HepG2 (cell line): ENCODE data around the gene HS3ST3B1. TPM values are rescaled to one million over a fixed set of nuclear protein-coding genes. Genes with fewer than 3 reads are reported as not detected.

Experiments used
- CREM ChIP-seq, 2 experiments: sonication (generic) in 1 of 2; formaldehyde crosslinking in 1 of 2; IDR thresholded peaks; 2 replicates each; pipeline versions ENCODE4 v1.4.0 to v1.6.1; 2016 to 2020; ENCODE audit warnings: antibody characterized with exemption in 1 of 2, mild to moderate bottlenecking in 1 of 2, missing genetic modification reagents in 1 of 2
- GATA4 ChIP-seq: sonication (generic); IDR thresholded peaks from 2 replicates; pipeline ENCODE4 v1.6.1; 2016; ENCODE audit warnings: antibody characterized with exemption, low read depth, borderline replicate concordance
- HDAC2 ChIP-seq: sonication (generic); formaldehyde crosslinking; IDR thresholded peaks from 2 replicates; pipeline ENCODE4 v1.4.0; 2020; ENCODE audit warnings: missing genetic modification reagents
- KLF16 ChIP-seq, 2 experiments: sonication (generic) in 1 of 2; formaldehyde crosslinking in 1 of 2; IDR thresholded peaks; 2 replicates each; pipeline versions ENCODE4 v1.6.1 to v1.8.0; 2016 to 2023; ENCODE audit warnings: missing genetic modification reagents in 2 of 2, missing compliant biosample characterization in 1 of 2
- NFKB2 ChIP-seq: sonication (generic); formaldehyde crosslinking; IDR thresholded peaks from 2 replicates; pipeline ENCODE4 v1.4.0; 2020; ENCODE audit warnings: missing genetic modification reagents, borderline replicate concordance
- NR2F1 ChIP-seq, 2 experiments: fragments of 450-650 bp in 1 of 2; formaldehyde crosslinking in 1 of 2; IDR thresholded peaks; 2 replicates each; pipeline versions ENCODE4 v1.5.0 to v1.6.1; 2016 to 2020; ENCODE audit warnings: mild to moderate bottlenecking in 1 of 2, missing compliant biosample characterization in 1 of 2, missing genetic modification reagents in 1 of 2, moderate library complexity in 1 of 2
- SOX13 ChIP-seq, 3 experiments: fragments of 450-650 bp in 1 of 3; sonication (generic) in 1 of 3; formaldehyde crosslinking in 1 of 3; IDR thresholded peaks in 2 of 3; conservative IDR thresholded peaks in 1 of 3; 2 replicates each; pipeline versions ENCODE4 v1.5.0 to v1.6.1; 2016 to 2020; ENCODE audit warnings: antibody characterized with exemption in 1 of 3, mild to moderate bottlenecking in 1 of 3, missing compliant biosample characterization in 1 of 3, missing genetic modification reagents in 1 of 3, moderate library complexity in 1 of 3
- TBX3 ChIP-seq: fragments of 450-650 bp; IDR thresholded peaks from 2 replicates; pipeline ENCODE4 v1.6.1; 2017; ENCODE audit warnings: antibody characterized with exemption, mild to moderate bottlenecking, inconsistent platforms, borderline replicate concordance
- TEAD3 ChIP-seq: optimal IDR thresholded peaks from 2 replicates; pipeline ENCODE3; 2016; ENCODE audit warnings: borderline replicate concordance
- TGIF2 ChIP-seq: IDR thresholded peaks from 2 replicates; pipeline ENCODE4 v1.6.1; 2016; ENCODE audit warnings: control low read depth, missing compliant biosample characterization
- ZBTB20 ChIP-seq: sonication (generic); formaldehyde crosslinking; IDR thresholded peaks from 2 replicates; pipeline ENCODE4 v1.8.1; 2023; ENCODE audit warnings: missing genetic modification reagents, low read depth, mild to moderate bottlenecking, borderline replicate concordance
- ZEB1 ChIP-seq: IDR thresholded peaks from 2 replicates; pipeline ENCODE4 v1.6.1; 2012; ENCODE audit warnings: mild to moderate bottlenecking, low read depth, inconsistent platforms; ENCODE audit not compliant: insufficient replicate concordance
- ZFP36 ChIP-seq: fragments of 150-350 bp; IDR thresholded peaks from 2 replicates; pipeline ENCODE4 v1.6.1; 2018; ENCODE audit warnings: borderline replicate concordance, low read length, low read depth; ENCODE audit not compliant: partially characterized antibody
- ZNF180 ChIP-seq: sonication (generic); formaldehyde crosslinking; IDR thresholded peaks from 2 replicates; pipeline ENCODE4 v1.4.0; 2020; ENCODE audit warnings: low read depth, missing genetic modification reagents, borderline replicate concordance
- ZNF207 ChIP-seq: fragments of 450-650 bp; IDR thresholded peaks from 2 replicates; pipeline ENCODE4 v1.6.1; 2016; ENCODE audit warnings: antibody characterized with exemption, borderline replicate concordance
- ZNF329 ChIP-seq: sonication (generic); formaldehyde crosslinking; IDR thresholded peaks from 2 replicates; pipeline ENCODE4 v1.9.0; 2021; ENCODE audit warnings: low read depth, mild to moderate bottlenecking, missing genetic modification reagents
- polyA plus RNA-seq, 8 experiments: library from polyadenylated mRNA; depleted of rRNA in 3 of 8; stranded (reverse) in 7 of 8; unstranded in 1 of 8; fragments of >200 nt; fragmentation: Illumina TruSeq in 4 of 8; extraction: Trizol in 4 of 8; gene quantifications; 2 replicates each; pipeline versions ENCODE4 v1.2.1 to v1.2.3, GENCODE V29; 2011 to 2016; ENCODE audit warnings: low read depth in 4 of 8, missing spikeins in 1 of 8, mixed read lengths in 1 of 8; ENCODE audit not compliant: insufficient read depth in 1 of 8
- total RNA-seq, 5 experiments: library from RNA; depleted of rRNA; stranded (reverse); fragments of >200 nt; fragmentation: Illumina TruSeq; extraction: Trizol; gene quantifications; 2 replicates each; pipeline ENCODE4 v1.2.3, GENCODE V29; 2016; ENCODE audit warnings: low read depth in 1 of 5
- TF ChIP-seq, protein P1 (sequence below): sonication (generic); formaldehyde crosslinking; IDR thresholded peaks from 2 replicates; pipeline ENCODE4 v1.5.0; 2020; ENCODE audit warnings: missing genetic modification reagents, mild to moderate bottlenecking, borderline replicate concordance
- TF ChIP-seq, protein P2 (sequence below): sonication (generic); formaldehyde crosslinking; IDR thresholded peaks from 2 replicates; pipeline ENCODE4 v1.4.0; 2020; ENCODE audit warnings: missing genetic modification reagents, borderline replicate concordance
- TF ChIP-seq, protein P3 (sequence below): IDR thresholded peaks from 2 replicates; pipeline ENCODE4 v1.6.1; 2016; ENCODE audit warnings: mild to moderate bottlenecking
- TF ChIP-seq, protein P4 (sequence below): sonication (generic); formaldehyde crosslinking; IDR thresholded peaks from 2 replicates; pipeline ENCODE4 v1.4.0; 2020; ENCODE audit warnings: mild to moderate bottlenecking, missing genetic modification reagents
- TF ChIP-seq, protein P5 (sequence below): IDR thresholded peaks from 2 replicates; pipeline ENCODE4 v1.6.1; 2016
- TF ChIP-seq, protein P6 (sequence below): sonication (generic); formaldehyde crosslinking; conservative IDR thresholded peaks from 2 replicates; pipeline ENCODE4 v1.4.0; 2020; ENCODE audit warnings: missing genetic modification reagents

HS3ST3B1 gene
- total and polyA plus RNA-seq, 2 of the 13 experiments (the other 11 are each of a cell fraction or from before 2014, with no cell fraction given): 15.7 to 39.5 TPM

DNA sequence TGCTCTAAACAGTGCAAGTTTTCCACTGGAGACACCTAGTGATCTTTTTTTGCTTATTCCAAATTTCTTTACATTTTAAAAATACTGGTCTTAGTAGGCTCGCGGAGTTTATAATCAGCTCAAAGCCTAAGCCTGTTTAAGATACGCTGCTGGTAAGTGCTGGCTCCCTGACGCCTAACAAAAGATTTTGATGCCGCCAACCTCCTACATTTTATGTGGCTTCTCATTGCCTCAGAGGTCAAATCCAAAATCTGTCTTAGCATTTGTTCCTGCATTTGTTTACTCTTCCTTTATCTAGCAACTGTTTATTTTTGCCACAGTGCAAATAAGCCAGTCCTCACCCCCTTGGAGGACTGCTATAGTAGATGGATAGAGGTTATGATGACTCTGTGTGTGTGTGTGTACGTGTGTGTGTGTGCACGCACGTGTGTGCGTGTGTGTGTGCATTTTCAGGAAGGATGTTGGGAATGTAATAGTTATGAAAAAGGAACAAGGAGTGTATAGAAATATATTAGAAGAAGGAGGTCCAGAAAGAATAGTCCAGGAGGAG is 24.8 kb downstream of the HS3ST3B1 start (continued):
- TF ChIP-seq ZEB1 (no peak), NR2F1 (CRISPR knock-in tag; IDR thresholded peaks at IDR 0.05) (peak in 1 of 2 experiments; percentile 56; a peak in 2 of 4 replicates), KLF16 (CRISPR knock-in tag; IDR thresholded peaks at IDR 0.05) (peak in 1 of 2 experiments; percentile 57; a peak in 1 of 4 replicates), ZNF329 (CRISPR knock-in tag) (no peak), ZNF207 (no peak), ZBTB20 (peak; percentile 43; the same call in 1 of the 2 replicates), CREM (IDR thresholded peaks at IDR 0.05) (peak; percentile 39; the same call in 1 of the 2 replicates), CREM (CRISPR knock-in tag; IDR thresholded peaks at IDR 0.05) (no peak), SOX13 (IDR thresholded peaks at IDR 0.05) (no peak), SOX13 (CRISPR knock-in tag; conservative IDR thresholded peaks at IDR 0.05 in 1 of 2, IDR thresholded peaks at IDR 0.05 in 1 of 2) (peak in 1 of 2 experiments; percentile 82; a peak in 2 of 4 replicates), GATA4 (peak; percentile 32; the same call in 1 of the 2 replicates), TGIF2 (CRISPR knock-in tag) (no peak), TEAD3 (peak; percentile 28), HDAC2 (CRISPR knock-in tag) (peak; percentile 45; the same call in 1 of the 2 replicates), ZFP36 (no peak), ZNF180 (no peak), NFKB2 (CRISPR knock-in tag) (no peak), TBX3 (peak; percentile 67; the same call in 1 of the 2 replicates)
- TF ChIP-seq, protein P1, sequence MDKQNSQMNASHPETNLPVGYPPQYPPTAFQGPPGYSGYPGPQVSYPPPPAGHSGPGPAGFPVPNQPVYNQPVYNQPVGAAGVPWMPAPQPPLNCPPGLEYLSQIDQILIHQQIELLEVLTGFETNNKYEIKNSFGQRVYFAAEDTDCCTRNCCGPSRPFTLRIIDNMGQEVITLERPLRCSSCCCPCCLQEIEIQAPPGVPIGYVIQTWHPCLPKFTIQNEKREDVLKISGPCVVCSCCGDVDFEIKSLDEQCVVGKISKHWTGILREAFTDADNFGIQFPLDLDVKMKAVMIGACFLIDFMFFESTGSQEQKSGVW (CRISPR knock-in tag): no peak
- TF ChIP-seq, protein P2, sequence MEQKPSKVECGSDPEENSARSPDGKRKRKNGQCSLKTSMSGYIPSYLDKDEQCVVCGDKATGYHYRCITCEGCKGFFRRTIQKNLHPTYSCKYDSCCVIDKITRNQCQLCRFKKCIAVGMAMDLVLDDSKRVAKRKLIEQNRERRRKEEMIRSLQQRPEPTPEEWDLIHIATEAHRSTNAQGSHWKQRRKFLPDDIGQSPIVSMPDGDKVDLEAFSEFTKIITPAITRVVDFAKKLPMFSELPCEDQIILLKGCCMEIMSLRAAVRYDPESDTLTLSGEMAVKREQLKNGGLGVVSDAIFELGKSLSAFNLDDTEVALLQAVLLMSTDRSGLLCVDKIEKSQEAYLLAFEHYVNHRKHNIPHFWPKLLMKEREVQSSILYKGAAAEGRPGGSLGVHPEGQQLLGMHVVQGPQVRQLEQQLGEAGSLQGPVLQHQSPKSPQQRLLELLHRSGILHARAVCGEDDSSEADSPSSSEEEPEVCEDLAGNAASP (CRISPR knock-in tag): 0 out of 2 replicates have a peak, but pooled peaks have one; percentile 13
- TF ChIP-seq, protein P3, sequence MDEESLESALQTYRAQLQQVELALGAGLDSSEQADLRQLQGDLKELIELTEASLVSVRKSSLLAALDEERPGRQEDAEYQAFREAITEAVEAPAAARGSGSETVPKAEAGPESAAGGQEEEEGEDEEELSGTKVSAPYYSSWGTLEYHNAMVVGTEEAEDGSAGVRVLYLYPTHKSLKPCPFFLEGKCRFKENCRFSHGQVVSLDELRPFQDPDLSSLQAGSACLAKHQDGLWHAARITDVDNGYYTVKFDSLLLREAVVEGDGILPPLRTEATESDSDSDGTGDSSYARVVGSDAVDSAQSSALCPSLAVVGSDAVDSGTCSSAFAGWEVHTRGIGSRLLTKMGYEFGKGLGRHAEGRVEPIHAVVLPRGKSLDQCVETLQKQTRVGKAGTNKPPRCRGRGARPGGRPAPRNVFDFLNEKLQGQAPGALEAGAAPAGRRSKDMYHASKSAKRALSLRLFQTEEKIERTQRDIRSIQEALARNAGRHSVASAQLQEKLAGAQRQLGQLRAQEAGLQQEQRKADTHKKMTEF (CRISPR knock-in tag): peak; percentile 26; the same call in 1 of the 2 replicates
- TF ChIP-seq, protein P4, sequence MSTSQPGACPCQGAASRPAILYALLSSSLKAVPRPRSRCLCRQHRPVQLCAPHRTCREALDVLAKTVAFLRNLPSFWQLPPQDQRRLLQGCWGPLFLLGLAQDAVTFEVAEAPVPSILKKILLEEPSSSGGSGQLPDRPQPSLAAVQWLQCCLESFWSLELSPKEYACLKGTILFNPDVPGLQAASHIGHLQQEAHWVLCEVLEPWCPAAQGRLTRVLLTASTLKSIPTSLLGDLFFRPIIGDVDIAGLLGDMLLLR: no peak
- TF ChIP-seq, protein P5, sequence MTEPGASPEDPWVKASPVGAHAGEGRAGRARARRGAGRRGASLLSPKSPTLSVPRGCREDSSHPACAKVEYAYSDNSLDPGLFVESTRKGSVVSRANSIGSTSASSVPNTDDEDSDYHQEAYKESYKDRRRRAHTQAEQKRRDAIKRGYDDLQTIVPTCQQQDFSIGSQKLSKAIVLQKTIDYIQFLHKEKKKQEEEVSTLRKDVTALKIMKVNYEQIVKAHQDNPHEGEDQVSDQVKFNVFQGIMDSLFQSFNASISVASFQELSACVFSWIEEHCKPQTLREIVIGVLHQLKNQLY: 0 out of 2 replicates have a peak, but pooled peaks have one; percentile 21
- TF ChIP-seq, protein P6, sequence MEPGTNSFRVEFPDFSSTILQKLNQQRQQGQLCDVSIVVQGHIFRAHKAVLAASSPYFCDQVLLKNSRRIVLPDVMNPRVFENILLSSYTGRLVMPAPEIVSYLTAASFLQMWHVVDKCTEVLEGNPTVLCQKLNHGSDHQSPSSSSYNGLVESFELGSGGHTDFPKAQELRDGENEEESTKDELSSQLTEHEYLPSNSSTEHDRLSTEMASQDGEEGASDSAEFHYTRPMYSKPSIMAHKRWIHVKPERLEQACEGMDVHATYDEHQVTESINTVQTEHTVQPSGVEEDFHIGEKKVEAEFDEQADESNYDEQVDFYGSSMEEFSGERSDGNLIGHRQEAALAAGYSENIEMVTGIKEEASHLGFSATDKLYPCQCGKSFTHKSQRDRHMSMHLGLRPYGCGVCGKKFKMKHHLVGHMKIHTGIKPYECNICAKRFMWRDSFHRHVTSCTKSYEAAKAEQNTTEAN (CRISPR knock-in tag): peak; percentile 98
